Testis (tissue), 3 donors: ENCODE measurements around the gene RCOR2. TPM values are rescaled to one million over a fixed set of nuclear protein-coding genes. Genes with fewer than 3 reads are reported as not detected.
A peak's percentile ranks its signal among the peaks of the same experiment; 100 is the strongest.

Experiments
- DNase-seq: peaks from one replicate; pipeline ENCODE4 v3.0.0-alpha.2; 2019
- H3K27ac ChIP-seq, 2 donors: fragments of 200-600 bp; sonication (generic); one replicate each; pipeline ENCODE4 v1.5.1; 2019
- H3K27me3 ChIP-seq: fragments of 200-600 bp; sonication (generic); one replicate; pipeline ENCODE4 v1.5.1; 2019
- H3K36me3 ChIP-seq: fragments of 200-600 bp; sonication (generic); one replicate; pipeline ENCODE4 v1.5.1; 2017; ENCODE audit warnings: low read depth; ENCODE audit errors: missing control alignments
- H3K4me1 ChIP-seq: fragments of 200-600 bp; sonication (generic); one replicate; pipeline ENCODE4 v1.5.1; 2019
- H3K4me3 ChIP-seq, 2 donors: fragments of 200-600 bp; sonication (generic); one replicate each; pipeline ENCODE4 v1.5.1; 2017 to 2019
- H3K9me3 ChIP-seq: fragments of 200-600 bp; sonication (generic); one replicate; pipeline ENCODE4 v1.5.1; 2017
- CTCF ChIP-seq, 3 experiments: fragments of 450-650 bp in 2 of 3; fragments of 200-600 bp in 1 of 3; sonication (generic) in 1 of 3; IDR thresholded peaks; one replicate each; pipeline ENCODE4 v1.5.1; 2016 to 2019; ENCODE audit warnings: antibody characterized with exemption in 3 of 3, mild to moderate bottlenecking in 2 of 3, moderate library complexity in 1 of 3
- POLR2A ChIP-seq: fragments of 450-650 bp; IDR thresholded peaks from one replicate; pipeline ENCODE4 v1.6.1; 2017; ENCODE audit warnings: antibody characterized with exemption, mild to moderate bottlenecking, moderate library complexity
- WGBS, 2 donors: methylation state at CpG; one replicate each; pipeline ENCODE4 v1.1.5; 2018; 5-methylcytosine and 5-hydroxymethylcytosine counted together
- intact Hi-C: fragments of 100-400 bp; cut with DNase I; formaldehyde crosslinking; loops from one replicate; pipeline ENCODE4 v1.15.1; 2023; ENCODE audit warnings: low total_unique reads
- polyA plus RNA-seq: library from polyadenylated mRNA; stranded (reverse); fragments of 350-450 nt; fragmentation: Illumina TruSeq; extraction: RNeasy Lipid Tissue Mini Kit (QIAGEN cat#74804); gene quantifications from one replicate; pipeline ENCODE4 v1.2.3, GENCODE V29; 2014; ENCODE audit warnings: low read depth, low replicate concordance; ENCODE audit not compliant: insufficient read depth
- total RNA-seq, 2 donors: library from RNA; depleted of rRNA; stranded (reverse); fragments of >200 nt; gene quantifications; one replicate each; pipeline ENCODE4 v1.2.3, GENCODE V29; 2016

The RCOR2 gene
- total and polyA plus RNA-seq, 3 donors from 2014 or later = 3.9 to 7.9 (median 6.3) TPM

GRCh38 chr11:63877658-63878241, 39.2 kb downstream of the RCOR2 start:
- TF ChIP-seq POLR2A = no peak
- no peak for TF ChIP-seq CTCF (IDR thresholded peaks at IDR 0.05)
- Histone ChIP-seq H3K4me1 (peaks cover 38% of the 10 kb centered on the region), H3K9me3 (no peaks in the 10 kb centered on the region), H3K36me3 (no peaks in the 10 kb centered on the region), H3K4me3 (no peak overlapping the region), H3K27ac (no peak overlapping the region), H3K27me3 (no peaks in the 10 kb centered on the region)
- intact Hi-C loops = no loop called here
- DNase-seq = no peak
- WGBS, 2 donors = 84 to 87% methylated on average over 6 of the region's 6 CpGs

- intact Hi-C loops = no loop called here
- DNase-seq = no peak
- 93 to 98% methylated on average over 6 of the region's 6 CpGs for WGBS, 2 donors
- Histone ChIP-seq H3K9me3 (no peaks in the 10 kb centered on the region), H3K27ac (no peak overlapping the region), H3K4me3 (no peak overlapping the region), H3K4me1 (peaks cover 49% of the 10 kb centered on the region), H3K27me3 (no peaks in the 10 kb centered on the region), H3K36me3 (no peaks in the 10 kb centered on the region)
- TF ChIP-seq CTCF (IDR thresholded peaks at IDR 0.05) = no peak
- no peak for TF ChIP-seq POLR2A
These were observed 40.3 kb downstream of the RCOR2 start for GRCh38 chr11:63876616-63877015.

- no peak for TF ChIP-seq POLR2A
- no peak for TF ChIP-seq CTCF (IDR thresholded peaks at IDR 0.05)
- H3K36me3 ChIP-seq = no peaks in the 10 kb centered on the region
- H3K4me3 ChIP-seq = no peak overlapping the region
- WGBS, 2 donors = 87 to 92% methylated on average over 6 to 8 of the region's 8 CpGs
- H3K27me3 ChIP-seq = no peaks in the 10 kb centered on the region
- no peaks in the 10 kb centered on the region for H3K9me3 ChIP-seq
- intact Hi-C loops = no loop called here
- no peak overlapping the region for H3K27ac ChIP-seq
- peaks cover 47% of the 10 kb centered on the region for H3K4me1 ChIP-seq
- DNase-seq = no peak
These were observed 41.4 kb downstream of the RCOR2 start for GRCh38 chr11:63875506-63876065.

GRCh38 chr11:63874511-63874910, 42.5 kb downstream of the RCOR2 start:
- 44 to 45% methylated on average over 6 of the region's 6 CpGs for WGBS, 2 donors
- Histone ChIP-seq H3K4me3 (no peak overlapping the region), H3K9me3 (no peaks in the 10 kb centered on the region), H3K36me3 (no peaks in the 10 kb centered on the region), H3K27ac (no peak overlapping the region), H3K4me1 (peaks cover 42% of the 10 kb centered on the region), H3K27me3 (no peaks in the 10 kb centered on the region)
- intact Hi-C loops = no loop called here
- TF ChIP-seq CTCF (IDR thresholded peaks at IDR 0.05) = no peak
- no peak for TF ChIP-seq POLR2A
- DNase-seq = no peak

- H3K27me3 ChIP-seq = no peaks in the 10 kb centered on the region
- DNase-seq = no peak
- TF ChIP-seq POLR2A (no peak), CTCF (IDR thresholded peaks at IDR 0.05) (no peak)
- 66 to 71% methylated on average over 5 of the region's 5 CpGs for WGBS, 2 donors
- no peaks in the 10 kb centered on the region for H3K36me3 ChIP-seq
- H3K4me3 ChIP-seq = no peak overlapping the region
- H3K27ac ChIP-seq = peak overlapping the region in 1 of 2 donors; percentile 30
- H3K4me1 ChIP-seq = peaks cover 40% of the 10 kb centered on the region
- intact Hi-C loops = no loop called here
- H3K9me3 ChIP-seq = no peaks in the 10 kb centered on the region
These were observed 43.7 kb downstream of the RCOR2 start for GRCh38 chr11:63873311-63873710.
